Sigmoid colon (tissue), 4 donors: ENCODE results near the gene CDAN1.

ENCODE experiments used
- EP300 ChIP-seq, 4 donors: sonication (generic); formaldehyde crosslinking; IDR thresholded peaks; one replicate each; pipeline ENCODE4 v1.6.1; 2017; ENCODE audit warnings: antibody characterized with exemption in 4 of 4
- POLR2A ChIP-seq, 2 donors: fragments of 450-650 bp; IDR thresholded peaks; one replicate each; pipeline ENCODE4 v1.6.1; 2016; ENCODE audit warnings: antibody characterized with exemption in 2 of 2, mild to moderate bottlenecking in 2 of 2, moderate library complexity in 2 of 2
- POLR2AphosphoS5 ChIP-seq, 4 donors: sonication (generic); formaldehyde crosslinking; IDR thresholded peaks; one replicate each; pipeline ENCODE4 v1.6.1; 2017; ENCODE audit warnings: antibody characterized with exemption in 4 of 4
- TF ChIP-seq, protein P1 (sequence below), 4 experiments: fragments of 450-650 bp in 3 of 4; fragments of 200-600 bp in 1 of 4; IDR thresholded peaks; one replicate each; pipeline ENCODE4 v1.5.1; 2016 to 2019; ENCODE audit warnings: antibody characterized with exemption in 4 of 4, mild to moderate bottlenecking in 3 of 4, moderate library complexity in 2 of 4

DNA sequence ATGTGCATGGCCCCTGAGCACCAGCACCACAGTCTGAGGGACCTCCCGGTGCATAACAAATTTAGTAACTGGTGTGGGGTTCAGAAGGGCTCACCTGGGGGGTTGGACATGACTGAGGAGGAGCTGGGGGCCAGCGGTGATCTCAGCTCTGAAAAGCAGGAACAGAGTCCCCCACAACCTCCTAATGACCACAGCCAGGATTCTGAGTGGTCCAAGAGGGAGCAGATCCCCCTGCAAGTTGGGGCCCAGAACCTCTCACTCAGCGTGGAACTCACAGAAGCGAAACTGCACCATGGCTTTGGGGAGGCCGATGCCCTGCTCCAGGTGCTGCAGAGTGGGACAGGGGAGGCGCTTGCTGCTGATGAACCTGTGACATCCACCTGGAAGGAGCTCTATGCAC is 43.0 kb downstream of the CDAN1 start:
- TF ChIP-seq, protein P1, sequence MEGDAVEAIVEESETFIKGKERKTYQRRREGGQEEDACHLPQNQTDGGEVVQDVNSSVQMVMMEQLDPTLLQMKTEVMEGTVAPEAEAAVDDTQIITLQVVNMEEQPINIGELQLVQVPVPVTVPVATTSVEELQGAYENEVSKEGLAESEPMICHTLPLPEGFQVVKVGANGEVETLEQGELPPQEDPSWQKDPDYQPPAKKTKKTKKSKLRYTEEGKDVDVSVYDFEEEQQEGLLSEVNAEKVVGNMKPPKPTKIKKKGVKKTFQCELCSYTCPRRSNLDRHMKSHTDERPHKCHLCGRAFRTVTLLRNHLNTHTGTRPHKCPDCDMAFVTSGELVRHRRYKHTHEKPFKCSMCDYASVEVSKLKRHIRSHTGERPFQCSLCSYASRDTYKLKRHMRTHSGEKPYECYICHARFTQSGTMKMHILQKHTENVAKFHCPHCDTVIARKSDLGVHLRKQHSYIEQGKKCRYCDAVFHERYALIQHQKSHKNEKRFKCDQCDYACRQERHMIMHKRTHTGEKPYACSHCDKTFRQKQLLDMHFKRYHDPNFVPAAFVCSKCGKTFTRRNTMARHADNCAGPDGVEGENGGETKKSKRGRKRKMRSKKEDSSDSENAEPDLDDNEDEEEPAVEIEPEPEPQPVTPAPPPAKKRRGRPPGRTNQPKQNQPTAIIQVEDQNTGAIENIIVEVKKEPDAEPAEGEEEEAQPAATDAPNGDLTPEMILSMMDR (IDR thresholded peaks at IDR 0.05): no peak
- no peak for TF ChIP-seq POLR2A (IDR thresholded peaks at IDR 0.05)
- no peak for TF ChIP-seq POLR2AphosphoS5 (IDR thresholded peaks at IDR 0.05)
- no peak for TF ChIP-seq EP300 (IDR thresholded peaks at IDR 0.05)
